Measurements from ENCODE around the gene TMEM223. TPM values are rescaled to one million over a fixed set of nuclear protein-coding genes. Genes with fewer than 3 reads are reported as not detected.
"Not testable (repeated sequence)": the region's sequence is repeated elsewhere in the genome, so short reads cannot be mapped to it uniquely, and the experiment has no call there.

TMEM223 gene
- total RNA-seq, 1 experiment from 2014 or later, result 22.2 TPM

GRCh38 chr11:62830904-62831519 lies 39.2 kb upstream of the TMEM223 start:
- H3K4me1 Mint-ChIP-seq, result peaks cover 17 to 24% of the 10 kb centered on the region in 2 experiments
- Histone ChIP-seq H2AK5ac (ENCODE audit: insufficient read length, low read length) (no peak overlapping the region), H3K14ac (ENCODE audit: insufficient read depth, low read length) (peak overlapping the region; percentile 90), H3K56ac (ENCODE audit: insufficient read length, low read depth, low read length) (no peak overlapping the region), H2BK5ac (ENCODE audit: insufficient read length, low read length) (no peak overlapping the region), H3K79me1 (ENCODE audit: insufficient read depth, low read depth, low read length, poor library complexity, severe bottlenecking) (no peaks in the 10 kb centered on the region), H2AFZ (ENCODE audit: low read length) (no peak overlapping the region), H2BK15ac (ENCODE audit: low read depth, low read length) (no peak overlapping the region), H3K18ac (ENCODE audit: insufficient read length, low read depth, low read length) (peak overlapping the region; percentile 74), H3K27ac (ENCODE audit: insufficient read length, low read depth, low read length) (no peak overlapping the region), H3K4me1 (ENCODE audit: insufficient read depth, low read length) (no peaks in the 10 kb centered on the region), H3K27me3 (ENCODE audit: insufficient read depth, low read length) (no peaks in the 10 kb centered on the region), H4K5ac (ENCODE audit: insufficient read length, low read depth, low read length) (no peak overlapping the region), H4K20me1 (ENCODE audit: control insufficient read depth, insufficient read depth, insufficient read length) (no peaks in the 10 kb centered on the region), H3K23me2 (ENCODE audit: insufficient read length, low read depth, low read length, poor library complexity, severe bottlenecking) (peaks cover 10% of the 10 kb centered on the region), H3K4me2 (ENCODE audit: insufficient read depth, insufficient read length, low read length) (peak overlapping the region; percentile 97), H3K4ac (ENCODE audit: low read depth, low read length) (no peak overlapping the region), H4K91ac (ENCODE audit: insufficient read length, low read depth, low read length) (no peak overlapping the region), H3T11ph (ENCODE audit: low read length) (no peak overlapping the region), H2BK120ac (ENCODE audit: low read depth, low read length, poor library complexity, severe bottlenecking) (no peak overlapping the region), H3K79me2 (ENCODE audit: insufficient read depth, low read length) (peaks cover 4% of the 10 kb centered on the region; the same call in 1 of the 2 replicates), H2BK20ac (ENCODE audit: low read depth, low read length, poor library complexity, severe bottlenecking) (no peak overlapping the region), H3K23ac (ENCODE audit: insufficient read length, low read depth, low read length) (no peak overlapping the region), H4K8ac (replicated peaks; ENCODE audit: insufficient read length, low read depth, low read length) (no peak overlapping the region), H2BK12ac (ENCODE audit: insufficient read length, low read depth, low read length) (no peak overlapping the region), H3K9me3 (ENCODE audit: control insufficient read depth, low read depth, low read length) (no peaks in the 10 kb centered on the region), H3K9ac (ENCODE audit: extremely low read depth, insufficient read length, low read length) (peak overlapping the region; percentile 86)
- no CpG with 5 or more reads among the region's 33 CpGs for WGBS (ENCODE audit: extremely low coverage, insufficient read length, low lambda C conversion rate)
- H3K36me3 Mint-ChIP-seq (ENCODE audit: insufficient read depth in 1 of 3, low read depth in 3 of 3), result peaks cover 25 to 53% (median 47%) of the 10 kb centered on the region in 3 experiments
- peak overlapping the region; percentile 99 to 100 for H3K4me3 Mint-ChIP-seq
- no peaks in the 10 kb centered on the region for H3K27me3 Mint-ChIP-seq (ENCODE audit: low read depth)
- TF ChIP-seq CTCF (conservative IDR thresholded peaks at IDR 0.05), result no peak
- DNase-seq, result peak; percentile 42
- H3K27ac Mint-ChIP-seq, result peak overlapping the region; percentile 98 to 100 (median 100)
- no peaks in the 10 kb centered on the region; a peak in 1 of 5 replicates for H3K9me3 Mint-ChIP-seq

- H3K27me3 ChIP-seq (ENCODE audit: insufficient read depth, low read length); H3K9ac ChIP-seq (ENCODE audit: extremely low read depth, insufficient read length, low read length); H4K20me1 ChIP-seq (ENCODE audit: control insufficient read depth, insufficient read depth, insufficient read length); H3K56ac ChIP-seq (ENCODE audit: insufficient read length, low read depth, low read length); H3K79me2 ChIP-seq (ENCODE audit: insufficient read depth, low read length); H3K4me2 ChIP-seq (ENCODE audit: insufficient read depth, insufficient read length, low read length); H3K27ac Mint-ChIP-seq; H4K91ac ChIP-seq (ENCODE audit: insufficient read length, low read depth, low read length); H2BK5ac ChIP-seq (ENCODE audit: insufficient read length, low read length); H3K14ac ChIP-seq (ENCODE audit: insufficient read depth, low read length); H3K4me3 Mint-ChIP-seq; H3K27me3 Mint-ChIP-seq (ENCODE audit: low read depth); H4K8ac ChIP-seq (replicated peaks; ENCODE audit: insufficient read length, low read depth, low read length); H3K79me1 ChIP-seq (ENCODE audit: insufficient read depth, low read depth, low read length, poor library complexity, severe bottlenecking); H2BK12ac ChIP-seq (ENCODE audit: insufficient read length, low read depth, low read length); H3K9me3 Mint-ChIP-seq; H3K9me3 ChIP-seq (ENCODE audit: control insufficient read depth, low read depth, low read length); H2BK120ac ChIP-seq (ENCODE audit: low read depth, low read length, poor library complexity, severe bottlenecking); H3K27ac ChIP-seq (ENCODE audit: insufficient read length, low read depth, low read length); H3K23me2 ChIP-seq (ENCODE audit: insufficient read length, low read depth, low read length, poor library complexity, severe bottlenecking); H3K4ac ChIP-seq (ENCODE audit: low read depth, low read length); DNase-seq; H3K18ac ChIP-seq (ENCODE audit: insufficient read length, low read depth, low read length); H2AFZ ChIP-seq (ENCODE audit: low read length); H2BK20ac ChIP-seq (ENCODE audit: low read depth, low read length, poor library complexity, severe bottlenecking); H4K5ac ChIP-seq (ENCODE audit: insufficient read length, low read depth, low read length); H2AK5ac ChIP-seq (ENCODE audit: insufficient read length, low read length); H2BK15ac ChIP-seq (ENCODE audit: low read depth, low read length); H3K4me1 ChIP-seq (ENCODE audit: insufficient read depth, low read length); H3T11ph ChIP-seq (ENCODE audit: low read length); H3K23ac ChIP-seq (ENCODE audit: insufficient read length, low read depth, low read length): not testable (repeated sequence)
- no CpG with 5 or more reads among the region's 8 CpGs for WGBS (ENCODE audit: extremely low coverage, insufficient read length, low lambda C conversion rate)
- H3K4me1 Mint-ChIP-seq, result peaks cover 14 to 15% of the 10 kb centered on the region in 2 experiments
- peaks cover 16 to 54% (median 48%) of the 10 kb centered on the region in 3 experiments; a peak in 6 of 7 replicates for H3K36me3 Mint-ChIP-seq (ENCODE audit: insufficient read depth in 1 of 3, low read depth in 3 of 3)
Observed at GRCh38 chr11:62828130-62828529, 36.3 kb upstream of the TMEM223 start.

Data from H9 (cell line).